ENCODE measurements around the gene MEI1. TPM values are rescaled to one million over a fixed set of nuclear protein-coding genes. Genes with fewer than 3 reads are reported as not detected.

MEI1 gene
- total RNA-seq, 1 donor from 2014 or later: 1.5 TPM

DNA sequence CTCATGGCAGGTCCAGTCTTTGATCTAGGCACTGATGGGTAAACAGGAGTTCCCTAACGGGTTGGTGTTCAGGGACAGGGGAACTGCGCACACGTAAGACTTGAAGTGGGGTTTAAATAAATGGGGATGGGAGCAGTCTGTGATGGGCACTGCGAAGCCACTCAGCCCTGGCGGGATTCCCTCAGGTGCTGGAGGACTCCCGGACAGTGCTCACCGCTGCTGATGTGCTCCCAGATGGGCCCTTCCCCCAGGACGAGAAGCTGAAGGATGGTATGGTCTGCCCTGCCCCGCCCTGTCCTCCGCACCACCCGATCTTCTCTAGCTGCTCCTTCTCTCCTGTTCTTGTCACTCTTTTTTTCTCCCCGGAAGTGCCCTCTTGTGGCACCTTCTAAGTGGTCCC, 110.7 kb downstream of the MEI1 start:
- no peak for DNase-seq (ENCODE audit: low read depth)
- Histone ChIP-seq H3K27me3 (ENCODE audit: control insufficient read depth, insufficient read depth, low read length) (no peaks in the 10 kb centered on the region), H3K4me3 (ENCODE audit: low read depth, low read length) (no peak overlapping the region), H3K36me3 (ENCODE audit: control insufficient read depth, insufficient read depth, low read length) (peaks cover 1% of the 10 kb centered on the region)
- TF ChIP-seq, protein P1, sequence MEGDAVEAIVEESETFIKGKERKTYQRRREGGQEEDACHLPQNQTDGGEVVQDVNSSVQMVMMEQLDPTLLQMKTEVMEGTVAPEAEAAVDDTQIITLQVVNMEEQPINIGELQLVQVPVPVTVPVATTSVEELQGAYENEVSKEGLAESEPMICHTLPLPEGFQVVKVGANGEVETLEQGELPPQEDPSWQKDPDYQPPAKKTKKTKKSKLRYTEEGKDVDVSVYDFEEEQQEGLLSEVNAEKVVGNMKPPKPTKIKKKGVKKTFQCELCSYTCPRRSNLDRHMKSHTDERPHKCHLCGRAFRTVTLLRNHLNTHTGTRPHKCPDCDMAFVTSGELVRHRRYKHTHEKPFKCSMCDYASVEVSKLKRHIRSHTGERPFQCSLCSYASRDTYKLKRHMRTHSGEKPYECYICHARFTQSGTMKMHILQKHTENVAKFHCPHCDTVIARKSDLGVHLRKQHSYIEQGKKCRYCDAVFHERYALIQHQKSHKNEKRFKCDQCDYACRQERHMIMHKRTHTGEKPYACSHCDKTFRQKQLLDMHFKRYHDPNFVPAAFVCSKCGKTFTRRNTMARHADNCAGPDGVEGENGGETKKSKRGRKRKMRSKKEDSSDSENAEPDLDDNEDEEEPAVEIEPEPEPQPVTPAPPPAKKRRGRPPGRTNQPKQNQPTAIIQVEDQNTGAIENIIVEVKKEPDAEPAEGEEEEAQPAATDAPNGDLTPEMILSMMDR (IDR thresholded peaks at IDR 0.05; ENCODE audit: insufficient read depth, low read length, poor library complexity, severe bottlenecking): no peak

DNA sequence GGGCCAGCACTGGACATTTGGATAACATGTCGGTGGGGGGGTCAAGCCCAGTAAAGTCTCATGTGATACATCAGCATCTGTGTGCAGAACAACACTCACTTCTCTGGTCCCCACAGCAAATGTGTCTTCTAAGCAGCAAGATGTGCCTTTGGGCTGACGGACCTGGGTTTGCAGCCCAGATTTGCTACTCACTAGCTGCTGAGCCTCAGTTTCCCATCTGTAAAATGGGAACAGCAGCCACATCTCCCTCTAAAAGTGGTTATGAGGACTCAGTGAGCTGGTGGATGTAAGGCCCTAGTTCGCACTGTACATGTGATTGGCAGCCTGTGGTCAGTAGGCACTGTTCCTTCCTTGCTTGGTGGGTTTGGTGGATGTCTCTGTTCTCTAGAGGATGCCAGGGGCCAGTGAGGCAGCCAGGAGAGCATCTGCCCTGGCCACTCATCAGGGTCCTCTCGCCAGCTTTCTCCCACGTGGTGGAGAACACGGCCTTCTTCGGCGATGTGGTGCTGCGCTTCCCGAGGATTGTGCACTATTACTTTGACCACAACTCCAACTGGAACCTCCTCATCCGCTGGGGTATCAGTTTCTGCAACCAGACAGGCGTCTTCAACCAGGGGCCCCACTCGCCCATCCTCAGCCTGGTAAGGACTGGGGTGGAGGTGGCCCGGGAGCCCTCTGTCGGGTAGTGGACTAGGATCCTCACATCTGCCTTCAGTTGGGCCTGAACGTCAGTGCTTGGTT, 113.7 kb downstream of the MEI1 start:
- TF ChIP-seq, protein P1 (IDR thresholded peaks at IDR 0.05; ENCODE audit: insufficient read depth, low read length, poor library complexity, severe bottlenecking): no peak
- no peaks in the 10 kb centered on the region for H3K27me3 ChIP-seq (ENCODE audit: control insufficient read depth, insufficient read depth, low read length)
- H3K4me3 ChIP-seq (ENCODE audit: low read depth, low read length): no peak overlapping the region
- H3K36me3 ChIP-seq (ENCODE audit: control insufficient read depth, insufficient read depth, low read length): peaks cover 1% of the 10 kb centered on the region
- no peak for DNase-seq (ENCODE audit: low read depth)

DNA sequence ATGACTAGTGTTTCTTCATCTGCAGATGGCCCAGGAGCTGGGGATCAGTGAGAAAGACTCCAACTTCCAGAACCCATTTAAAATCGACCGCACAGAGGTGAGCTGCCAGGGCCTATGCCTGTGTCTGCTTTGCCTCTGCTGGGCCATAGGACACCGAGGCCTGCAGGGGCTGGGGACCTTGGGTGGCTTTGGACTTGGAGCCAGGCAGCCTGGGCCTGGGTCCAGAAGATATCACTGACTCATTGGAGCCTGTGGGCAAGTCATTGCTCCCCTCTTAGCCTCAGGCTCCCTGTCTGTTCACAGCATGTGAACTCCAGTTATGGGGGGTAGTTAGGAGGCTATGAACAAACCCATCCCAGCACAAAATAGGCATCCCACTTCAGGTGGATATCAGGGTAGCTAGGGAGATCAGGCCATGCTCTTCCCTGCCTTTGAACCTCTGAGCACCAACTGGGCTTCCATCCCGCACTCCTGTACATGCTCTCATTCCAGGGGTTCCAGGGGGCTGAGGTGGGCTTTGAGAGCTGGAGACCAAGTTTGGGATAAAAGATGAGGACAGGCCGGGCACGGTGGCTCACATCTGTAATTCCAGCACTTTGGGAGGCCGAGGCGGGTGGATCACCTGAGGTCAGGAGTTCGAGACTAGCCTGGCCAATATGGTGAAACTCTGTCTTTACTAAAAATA, 114.6 kb downstream of the MEI1 start:
- H3K36me3 ChIP-seq (ENCODE audit: control insufficient read depth, insufficient read depth, low read length): peaks cover 1% of the 10 kb centered on the region
- H3K27me3 ChIP-seq (ENCODE audit: control insufficient read depth, insufficient read depth, low read length): no peaks in the 10 kb centered on the region
- H3K4me3 ChIP-seq (ENCODE audit: low read depth, low read length): no peak overlapping the region
- no peak for DNase-seq (ENCODE audit: low read depth)
- TF ChIP-seq, protein P1 (IDR thresholded peaks at IDR 0.05; ENCODE audit: insufficient read depth, low read length, poor library complexity, severe bottlenecking): no peak

DNA sequence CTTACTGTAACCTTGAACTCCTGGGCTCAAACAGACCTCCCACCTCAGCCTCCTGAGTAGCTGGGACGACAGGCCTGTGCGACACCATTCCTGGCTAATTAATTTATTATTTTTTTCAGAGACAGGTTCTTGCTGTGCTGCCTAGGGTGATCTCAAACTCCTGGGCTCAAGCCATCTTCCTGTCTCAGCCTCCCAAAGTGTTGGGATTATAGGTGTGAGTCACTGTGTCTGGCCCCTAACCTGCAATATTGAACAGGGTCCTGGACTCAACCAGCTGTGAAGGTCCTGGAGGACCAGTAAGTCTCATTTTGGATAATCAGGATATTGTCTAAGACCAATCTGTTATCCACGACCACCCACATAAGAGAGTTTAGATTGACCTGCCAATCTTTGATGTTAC, 116.4 kb downstream of the MEI1 start:
- DNase-seq (ENCODE audit: low read depth): no peak
- TF ChIP-seq, protein P1 (IDR thresholded peaks at IDR 0.05; ENCODE audit: insufficient read depth, low read length, poor library complexity, severe bottlenecking): no peak
- no peak overlapping the region for H3K4me3 ChIP-seq (ENCODE audit: low read depth, low read length)
- H3K27me3 ChIP-seq (ENCODE audit: control insufficient read depth, insufficient read depth, low read length): no peaks in the 10 kb centered on the region
- no peaks in the 10 kb centered on the region for H3K36me3 ChIP-seq (ENCODE audit: control insufficient read depth, insufficient read depth, low read length)

DNA sequence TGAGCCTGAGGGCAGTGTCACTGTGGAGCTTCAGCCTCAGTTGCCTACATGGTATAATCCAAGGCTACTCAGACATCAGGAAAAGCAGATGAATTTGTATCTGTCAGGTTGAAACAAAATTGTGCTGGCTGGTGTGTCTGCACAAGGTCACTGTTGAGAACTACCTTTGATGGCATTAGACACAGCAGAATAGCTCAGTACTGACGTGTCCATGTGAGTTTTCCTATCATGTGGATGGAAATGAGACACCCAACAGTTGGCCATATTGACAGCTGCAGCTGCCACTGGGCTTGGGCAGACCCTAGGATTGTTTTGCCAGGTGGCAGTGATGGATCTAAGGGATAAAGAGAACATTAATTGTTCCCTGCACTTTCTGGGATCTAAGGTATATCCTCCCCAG, 116.9 kb downstream of the MEI1 start:
- TF ChIP-seq, protein P1 (IDR thresholded peaks at IDR 0.05; ENCODE audit: insufficient read depth, low read length, poor library complexity, severe bottlenecking): no peak
- H3K4me3 ChIP-seq (ENCODE audit: low read depth, low read length): no peak overlapping the region
- no peak for DNase-seq (ENCODE audit: low read depth)
- H3K36me3 ChIP-seq (ENCODE audit: control insufficient read depth, insufficient read depth, low read length): no peaks in the 10 kb centered on the region
- no peaks in the 10 kb centered on the region for H3K27me3 ChIP-seq (ENCODE audit: control insufficient read depth, insufficient read depth, low read length)

Data from kidney epithelial cell (primary cell).